Skeletal muscle tissue (tissue), 4 donors: Measurements from ENCODE around the gene KCNA3. TPM values are rescaled to one million over a fixed set of nuclear protein-coding genes. Genes with fewer than 3 reads are reported as not detected.

Source experiments
- H3K27ac ChIP-seq: one replicate; pipeline ENCODE4 v1.7.0; 2013; ENCODE audit warnings: mild to moderate bottlenecking, low read depth, low read length, inconsistent platforms
- H3K27me3 ChIP-seq, 3 donors: one replicate each; pipeline ENCODE4 v1.7.0; 2013; ENCODE audit warnings: low read length in 3 of 3; ENCODE audit not compliant: control insufficient read depth in 3 of 3, insufficient read depth in 3 of 3
- H3K36me3 ChIP-seq, 3 donors: one replicate each; pipeline ENCODE4 v1.7.0; 2013; ENCODE audit warnings: low read length in 3 of 3; ENCODE audit not compliant: control insufficient read depth in 3 of 3, insufficient read depth in 3 of 3
- H3K4me1 ChIP-seq, 3 donors: one replicate each; pipeline ENCODE4 v1.7.0; 2013; ENCODE audit warnings: low read length in 3 of 3, mild to moderate bottlenecking in 3 of 3; ENCODE audit not compliant: control insufficient read depth in 3 of 3, insufficient read depth in 3 of 3
- H3K4me3 ChIP-seq, 3 donors: one replicate each; pipeline ENCODE4 v1.7.0; 2013; ENCODE audit warnings: low read length in 3 of 3
- H3K9ac ChIP-seq, 3 donors: one replicate each; pipeline ENCODE4 v1.7.0; 2013; ENCODE audit warnings: low read length in 3 of 3, mild to moderate bottlenecking in 3 of 3, moderate library complexity in 2 of 3, low read depth in 1 of 3
- H3K9me3 ChIP-seq, 3 donors: one replicate each; pipeline ENCODE4 v1.7.0; 2013; ENCODE audit warnings: low read length in 3 of 3; ENCODE audit not compliant: control insufficient read depth in 3 of 3
- total RNA-seq: library from RNA; depleted of rRNA; stranded (reverse); fragments of >200 nt; gene quantifications from one replicate; pipeline ENCODE4 v1.2.3, GENCODE V29; 2014
- donor health status: Osteomylitis.

Gene KCNA3
- total RNA-seq = 0.52 TPM

GRCh38 chr1:110674337-110675059 is at the start of gene KCNA3:
Gene KCNA3 (minus strand): TSS chr1:110674940. CDS start chr1:110674809, 131 bp downstream.
- H3K9me3 ChIP-seq = peaks cover 0 to 3% (median 1%) of the 10 kb centered on the region in 3 donors
- H3K4me1 ChIP-seq = peaks cover 0 to 6% (median 0%) of the 10 kb centered on the region in 3 donors
- no peaks in the 10 kb centered on the region for H3K36me3 ChIP-seq
- H3K4me3 ChIP-seq = peak within 1 kb of the TSS; percentile 2 to 56 (median 56)
- peaks cover 45 to 48% (median 46%) of the 10 kb centered on the region in 3 donors for H3K27me3 ChIP-seq
- H3K27ac ChIP-seq = no peak within 1 kb of the TSS
- no peak within 1 kb of the TSS for H3K9ac ChIP-seq

DNA sequence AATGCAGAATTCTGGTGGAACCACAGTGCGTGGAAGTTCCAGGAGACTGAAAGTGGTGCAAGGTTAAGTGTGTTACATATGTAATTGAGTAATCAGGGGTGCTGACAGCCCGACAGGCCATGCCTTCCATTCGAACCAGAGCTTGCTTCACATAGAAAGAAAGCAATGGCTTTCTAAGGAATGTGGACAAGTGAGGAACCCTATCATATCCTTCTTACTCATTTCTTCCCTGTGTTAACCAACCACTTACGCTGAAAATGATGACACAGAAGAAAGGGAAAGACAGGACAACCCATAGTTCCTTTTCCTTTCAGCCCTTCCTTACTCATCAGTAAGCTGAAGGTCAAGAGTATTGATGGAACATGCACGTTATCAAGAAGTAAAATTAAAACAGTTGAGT is 48.1 kb upstream of the KCNA3 start:
- Histone ChIP-seq H3K27me3 (peaks cover 0 to 12% (median 6%) of the 10 kb centered on the region in 3 donors), H3K4me1 (no peaks in the 10 kb centered on the region), H3K36me3 (no peaks in the 10 kb centered on the region), H3K27ac (no peak overlapping the region), H3K9ac (no peak overlapping the region), H3K9me3 (no peaks in the 10 kb centered on the region), H3K4me3 (no peak overlapping the region)

DNA sequence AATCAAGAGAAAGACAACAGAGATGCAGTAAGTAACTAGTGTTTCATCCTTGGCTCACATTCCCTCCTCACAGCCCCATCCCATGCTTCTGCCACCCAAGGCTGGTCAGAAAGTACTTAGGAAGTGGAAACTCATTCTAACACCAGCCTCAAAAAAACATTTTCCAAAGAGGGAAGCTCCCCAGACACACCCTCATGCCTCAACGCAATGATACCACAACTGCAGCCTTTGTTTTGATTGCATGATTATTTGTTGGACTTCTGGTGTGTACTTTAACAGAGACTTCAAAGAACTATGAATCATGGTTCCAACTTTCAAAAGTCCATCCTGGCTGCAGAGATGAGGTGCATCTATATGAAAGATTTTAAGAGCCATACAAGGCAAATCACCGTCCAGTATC is 45.2 kb upstream of the KCNA3 start:
- Histone ChIP-seq H3K4me1 (no peaks in the 10 kb centered on the region), H3K27me3 (peaks cover 4 to 12% (median 6%) of the 10 kb centered on the region in 3 donors), H3K9me3 (no peaks in the 10 kb centered on the region), H3K36me3 (no peaks in the 10 kb centered on the region), H3K9ac (no peak overlapping the region), H3K27ac (no peak overlapping the region), H3K4me3 (no peak overlapping the region)

DNA sequence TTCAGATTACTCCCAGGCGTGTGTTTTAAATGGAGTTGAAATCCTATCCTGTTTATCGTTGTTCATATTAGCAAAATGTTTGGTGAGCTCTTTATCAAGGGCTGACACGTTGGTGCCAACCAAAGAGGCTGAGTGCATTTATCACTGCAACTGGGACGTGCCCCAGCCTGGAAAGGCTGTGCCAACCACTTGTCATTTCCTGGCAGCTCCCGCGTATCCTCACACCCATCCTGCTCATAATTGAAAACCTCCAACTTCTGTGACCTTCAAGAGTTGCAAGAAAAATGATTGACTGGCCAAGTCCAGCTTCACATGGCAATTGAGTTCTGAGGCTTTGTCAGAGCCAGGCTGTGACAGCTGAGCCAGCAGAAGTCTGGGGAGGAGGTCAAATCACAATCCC is 43.7 kb upstream of the KCNA3 start:
- Histone ChIP-seq H3K9me3 (no peaks in the 10 kb centered on the region), H3K36me3 (no peaks in the 10 kb centered on the region), H3K9ac (no peak overlapping the region), H3K4me3 (no peak overlapping the region), H3K27me3 (peaks cover 4 to 12% (median 6%) of the 10 kb centered on the region in 3 donors), H3K4me1 (no peaks in the 10 kb centered on the region), H3K27ac (no peak overlapping the region)

GRCh38 chr1:110717179-110717578 is 42.4 kb upstream of the KCNA3 start:
- Histone ChIP-seq H3K9me3 (no peaks in the 10 kb centered on the region), H3K4me3 (no peak overlapping the region), H3K27ac (no peak overlapping the region), H3K9ac (no peak overlapping the region), H3K36me3 (no peaks in the 10 kb centered on the region), H3K27me3 (peaks cover 4 to 9% (median 6%) of the 10 kb centered on the region in 3 donors), H3K4me1 (no peaks in the 10 kb centered on the region)

GRCh38 chr1:110714374-110714995 is 39.7 kb upstream of the KCNA3 start:
- no peak overlapping the region for H3K9ac ChIP-seq
- no peaks in the 10 kb centered on the region for H3K9me3 ChIP-seq
- H3K4me1 ChIP-seq = no peaks in the 10 kb centered on the region
- H3K27ac ChIP-seq = no peak overlapping the region
- no peaks in the 10 kb centered on the region for H3K36me3 ChIP-seq
- no peak overlapping the region for H3K4me3 ChIP-seq
- peaks cover 3 to 4% (median 3%) of the 10 kb centered on the region in 3 donors for H3K27me3 ChIP-seq

DNA sequence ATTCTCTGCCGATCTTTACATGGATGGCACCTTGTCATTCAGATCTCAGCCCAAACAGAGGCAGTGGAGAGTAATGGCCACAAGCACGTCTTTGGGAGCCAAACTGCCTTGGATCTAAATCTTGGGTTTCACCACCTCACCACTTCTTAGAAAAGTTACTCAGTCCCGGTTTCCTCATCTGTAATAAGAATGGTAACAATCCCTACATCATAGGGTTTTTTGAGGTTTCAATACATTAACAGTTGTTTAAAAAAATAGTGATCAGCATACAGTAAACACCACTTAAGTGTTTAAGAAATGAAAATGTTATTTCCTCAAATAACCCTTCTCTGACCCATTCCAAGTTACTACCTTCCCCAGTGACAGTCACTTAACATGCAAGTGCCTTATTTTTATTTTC is 38.5 kb upstream of the KCNA3 start:
- no peak overlapping the region for H3K9ac ChIP-seq
- H3K9me3 ChIP-seq = no peaks in the 10 kb centered on the region
- no peak overlapping the region for H3K4me3 ChIP-seq
- H3K27ac ChIP-seq = no peak overlapping the region
- H3K36me3 ChIP-seq = no peaks in the 10 kb centered on the region
- no peaks in the 10 kb centered on the region for H3K4me1 ChIP-seq
- peaks cover 0 to 4% (median 0%) of the 10 kb centered on the region in 3 donors for H3K27me3 ChIP-seq

DNA sequence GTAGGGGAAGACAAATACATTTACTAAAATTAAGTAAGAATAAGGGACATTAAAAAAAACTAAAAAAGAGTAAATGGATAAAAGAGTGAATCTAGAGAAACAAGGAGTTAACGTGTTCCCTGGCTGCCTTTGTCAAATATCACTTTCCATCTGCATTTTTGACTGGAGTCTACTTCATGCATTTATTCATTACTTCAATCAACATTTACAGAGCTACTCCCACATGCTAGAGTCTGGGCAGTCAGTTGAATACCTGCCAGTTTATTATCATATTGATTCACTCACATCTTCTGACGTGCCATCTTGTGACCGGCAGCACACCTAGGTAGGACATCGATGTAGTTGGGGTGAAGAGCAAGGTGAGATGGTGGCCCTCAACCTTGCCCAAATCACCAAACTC is 35.6 kb upstream of the KCNA3 start:
- H3K9me3 ChIP-seq = no peaks in the 10 kb centered on the region
- no peak overlapping the region for H3K27ac ChIP-seq
- H3K36me3 ChIP-seq = no peaks in the 10 kb centered on the region
- no peak overlapping the region for H3K4me3 ChIP-seq
- no peaks in the 10 kb centered on the region for H3K4me1 ChIP-seq
- no peak overlapping the region for H3K9ac ChIP-seq
- no peaks in the 10 kb centered on the region for H3K27me3 ChIP-seq

GRCh38 chr1:110708974-110709440 is 34.3 kb upstream of the KCNA3 start:
- no peaks in the 10 kb centered on the region for H3K9me3 ChIP-seq
- no peaks in the 10 kb centered on the region for H3K27me3 ChIP-seq
- H3K36me3 ChIP-seq = no peaks in the 10 kb centered on the region
- H3K4me3 ChIP-seq = no peak overlapping the region
- no peaks in the 10 kb centered on the region for H3K4me1 ChIP-seq
- H3K9ac ChIP-seq = no peak overlapping the region
- no peak overlapping the region for H3K27ac ChIP-seq

- Histone ChIP-seq H3K27ac (no peak overlapping the region), H3K36me3 (no peaks in the 10 kb centered on the region), H3K4me1 (no peaks in the 10 kb centered on the region), H3K9ac (no peak overlapping the region), H3K4me3 (no peak overlapping the region), H3K9me3 (no peaks in the 10 kb centered on the region), H3K27me3 (no peaks in the 10 kb centered on the region)
Measured at GRCh38 chr1:110707232-110707631, 32.5 kb upstream of the KCNA3 start.
